Thoracic aorta (tissue), 2 donors: ENCODE measurements around the gene QARS1. TPM values are rescaled to one million over a fixed set of nuclear protein-coding genes. Genes with fewer than 3 reads are reported as not detected.
A peak's percentile ranks its signal among the peaks of the same experiment; 100 is the strongest.

Source experiments
- ATAC-seq: fragments of 150-250 bp; one replicate; pipeline ENCODE4 v1.8.0; 2017; ENCODE audit warnings: low read depth; ENCODE audit not compliant: insufficient number of reproducible peaks, low FRiP score
- DNase-seq: peaks from one replicate; pipeline ENCODE4 v3.0.0-alpha.2; 2020; ENCODE audit warnings: low spot score
- H3K27ac ChIP-seq, 2 donors: fragments of 200-600 bp; sonication (generic); 1 replicate in 1 of 2; 2 replicates in 1 of 2; pipeline ENCODE4 v1.5.1; 2016; ENCODE audit warnings: mild to moderate bottlenecking in 2 of 2, moderate library complexity in 2 of 2
- H3K27me3 ChIP-seq: fragments of 200-600 bp; sonication (generic); replicated peaks from 2 replicates; pipeline ENCODE4 v1.6.0; 2016; ENCODE audit warnings: mild to moderate bottlenecking; ENCODE audit not compliant: insufficient read depth
- H3K36me3 ChIP-seq: fragments of 200-600 bp; sonication (generic); one replicate; pipeline ENCODE4 v1.5.1; 2016
- H3K4me1 ChIP-seq, 2 donors: fragments of 200-600 bp; sonication (generic); 1 replicate in 1 of 2; 2 replicates in 1 of 2; pipeline versions ENCODE4 v1.5.1 to v1.6.0; 2016; ENCODE audit warnings: low read depth in 2 of 2, mild to moderate bottlenecking in 1 of 2; ENCODE audit not compliant: control insufficient read depth in 1 of 2
- H3K4me3 ChIP-seq: fragments of 200-600 bp; sonication (generic); 2 replicates; pipeline ENCODE4 v1.5.1; 2016; ENCODE audit warnings: mild to moderate bottlenecking
- H3K9me3 ChIP-seq: fragments of 200-600 bp; sonication (generic); 2 replicates; pipeline ENCODE4 v1.5.1; 2016
- total RNA-seq, 2 donors: library from RNA; depleted of rRNA; stranded (reverse); fragments of >200 nt; gene quantifications; one replicate each; pipeline versions ENCODE4 v1.1.0 to v1.2.3, GENCODE V29; 2016
- TF ChIP-seq, protein P1 (sequence below): fragments of 200-600 bp; sonication (generic); IDR thresholded peaks from one replicate; pipeline ENCODE4 v1.5.1; 2019; ENCODE audit warnings: antibody characterized with exemption

Gene QARS1
- 100 to 1,000 TPM; 143 to 179 TPM for total RNA-seq

DNA sequence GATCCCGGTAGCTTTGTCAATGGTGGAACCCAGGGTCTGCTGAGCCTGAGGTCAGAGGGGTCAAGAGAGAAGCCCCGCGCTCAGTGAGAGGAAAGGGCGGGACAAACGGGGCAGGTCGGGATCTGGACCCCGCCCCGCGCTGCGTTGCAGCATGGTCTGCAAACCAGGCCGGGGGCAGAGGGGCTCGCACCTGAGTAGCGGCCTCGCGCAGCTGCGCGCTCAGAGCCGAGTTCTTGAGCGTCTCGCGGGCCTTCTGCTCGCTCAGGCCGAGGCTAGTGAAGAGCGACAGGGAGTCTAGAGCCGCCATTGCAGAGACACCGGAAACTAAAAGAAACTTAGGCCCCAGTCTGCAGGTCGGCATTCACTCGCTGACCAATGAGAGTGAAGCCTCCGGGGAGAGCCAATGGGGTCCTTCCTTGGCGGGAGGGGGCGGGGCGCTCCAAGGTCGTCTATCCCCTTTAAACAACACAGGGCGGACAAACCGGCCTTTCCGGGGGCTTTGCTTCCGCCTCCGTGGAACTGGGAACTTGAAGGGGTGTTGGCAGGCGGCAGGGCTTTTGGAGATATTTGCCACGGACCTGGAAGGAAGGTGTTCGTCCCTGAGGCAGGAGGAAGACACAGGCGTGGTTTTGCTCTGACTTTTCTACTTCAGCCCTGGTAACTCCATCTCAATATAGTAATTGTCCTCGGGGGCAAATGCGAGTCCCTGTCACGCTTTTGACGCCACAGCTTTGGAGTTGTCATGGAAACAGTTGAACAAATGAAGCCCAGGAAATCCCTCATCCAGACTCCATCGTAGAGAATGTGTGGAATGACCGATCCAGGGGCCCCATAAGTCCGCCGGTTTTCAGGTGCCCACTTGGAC, at the start of gene QARS1:
QARS1 (minus strand) TSS at position 331 of the 865 bp plus-strand sequence; CDS start at position 307, 24 bp downstream.
- H3K4me3 ChIP-seq: peak within 1 kb of the TSS; percentile 82
- no peaks in the 10 kb centered on the region for H3K27me3 ChIP-seq
- peak within 1 kb of the TSS; percentile 56 to 70 for H3K27ac ChIP-seq
- H3K4me1 ChIP-seq: peaks cover 14 to 22% of the 10 kb centered on the region in 2 donors
- TF ChIP-seq, protein P1, sequence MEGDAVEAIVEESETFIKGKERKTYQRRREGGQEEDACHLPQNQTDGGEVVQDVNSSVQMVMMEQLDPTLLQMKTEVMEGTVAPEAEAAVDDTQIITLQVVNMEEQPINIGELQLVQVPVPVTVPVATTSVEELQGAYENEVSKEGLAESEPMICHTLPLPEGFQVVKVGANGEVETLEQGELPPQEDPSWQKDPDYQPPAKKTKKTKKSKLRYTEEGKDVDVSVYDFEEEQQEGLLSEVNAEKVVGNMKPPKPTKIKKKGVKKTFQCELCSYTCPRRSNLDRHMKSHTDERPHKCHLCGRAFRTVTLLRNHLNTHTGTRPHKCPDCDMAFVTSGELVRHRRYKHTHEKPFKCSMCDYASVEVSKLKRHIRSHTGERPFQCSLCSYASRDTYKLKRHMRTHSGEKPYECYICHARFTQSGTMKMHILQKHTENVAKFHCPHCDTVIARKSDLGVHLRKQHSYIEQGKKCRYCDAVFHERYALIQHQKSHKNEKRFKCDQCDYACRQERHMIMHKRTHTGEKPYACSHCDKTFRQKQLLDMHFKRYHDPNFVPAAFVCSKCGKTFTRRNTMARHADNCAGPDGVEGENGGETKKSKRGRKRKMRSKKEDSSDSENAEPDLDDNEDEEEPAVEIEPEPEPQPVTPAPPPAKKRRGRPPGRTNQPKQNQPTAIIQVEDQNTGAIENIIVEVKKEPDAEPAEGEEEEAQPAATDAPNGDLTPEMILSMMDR: no peak
- no peaks in the 10 kb centered on the region for H3K9me3 ChIP-seq
- H3K36me3 ChIP-seq: peaks cover 33% of the 10 kb centered on the region
- DNase-seq (peak; percentile 82), ATAC-seq (peak; percentile 92)

DNA sequence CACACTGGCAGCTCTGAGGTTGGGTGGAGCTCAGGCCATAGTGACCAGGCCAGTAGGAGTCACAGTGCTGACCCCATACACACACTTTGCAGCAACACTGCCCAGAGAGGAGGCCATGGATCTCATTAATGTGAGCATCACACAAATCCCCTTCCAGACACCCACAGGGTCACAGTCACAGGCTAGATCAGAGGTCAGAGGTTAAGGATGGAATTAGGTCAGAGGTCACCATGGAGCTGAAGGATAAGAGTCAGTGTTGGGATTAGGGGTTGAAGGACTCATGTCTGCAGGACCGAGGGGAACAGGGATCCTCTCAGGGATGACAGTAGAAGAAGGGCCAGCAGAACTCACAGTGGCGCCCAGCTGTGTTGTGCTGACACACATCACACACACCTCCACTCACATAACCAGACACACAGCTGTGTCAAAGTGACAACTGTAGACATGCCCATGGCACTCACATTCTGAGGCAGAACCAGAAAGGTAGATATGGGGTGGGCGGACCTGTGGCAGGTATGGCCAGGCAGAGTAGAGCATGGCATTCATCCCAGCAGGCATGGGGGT, 48.9 kb upstream of the QARS1 start:
- TF ChIP-seq, protein P1: no peak
- H3K27ac ChIP-seq: no peak overlapping the region
- no peaks in the 10 kb centered on the region for H3K9me3 ChIP-seq
- H3K36me3 ChIP-seq: no peaks in the 10 kb centered on the region
- no peak for DNase-seq
- no peak for ATAC-seq
- no peak overlapping the region for H3K4me3 ChIP-seq
- no peaks in the 10 kb centered on the region for H3K27me3 ChIP-seq
- H3K4me1 ChIP-seq: no peaks in the 10 kb centered on the region

DNA sequence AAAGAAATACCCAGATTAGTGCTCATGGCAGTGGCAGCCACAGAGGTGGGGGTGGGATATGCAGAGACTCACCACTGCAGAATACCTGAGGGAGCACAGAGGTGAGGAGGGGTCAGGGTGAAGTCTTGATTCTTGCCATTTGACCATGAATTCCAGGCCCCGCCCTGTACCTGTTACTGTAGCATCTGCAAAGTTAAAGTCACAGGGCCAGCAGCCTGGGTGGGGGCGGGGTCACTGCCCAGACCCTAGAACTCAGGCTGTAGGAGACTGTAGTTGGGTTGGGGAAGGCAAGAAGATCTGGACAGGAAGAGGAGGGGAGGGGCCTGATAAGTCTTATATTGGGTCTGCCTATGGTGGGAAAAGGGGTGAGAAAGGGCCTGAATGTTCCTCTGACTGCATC, 47.1 kb upstream of the QARS1 start:
- Histone ChIP-seq H3K4me1 (no peaks in the 10 kb centered on the region), H3K36me3 (no peaks in the 10 kb centered on the region), H3K27ac (no peak overlapping the region), H3K4me3 (no peak overlapping the region), H3K27me3 (no peaks in the 10 kb centered on the region), H3K9me3 (no peaks in the 10 kb centered on the region)
- DNase-seq (no peak), ATAC-seq (no peak)
- TF ChIP-seq, protein P1: no peak

DNA sequence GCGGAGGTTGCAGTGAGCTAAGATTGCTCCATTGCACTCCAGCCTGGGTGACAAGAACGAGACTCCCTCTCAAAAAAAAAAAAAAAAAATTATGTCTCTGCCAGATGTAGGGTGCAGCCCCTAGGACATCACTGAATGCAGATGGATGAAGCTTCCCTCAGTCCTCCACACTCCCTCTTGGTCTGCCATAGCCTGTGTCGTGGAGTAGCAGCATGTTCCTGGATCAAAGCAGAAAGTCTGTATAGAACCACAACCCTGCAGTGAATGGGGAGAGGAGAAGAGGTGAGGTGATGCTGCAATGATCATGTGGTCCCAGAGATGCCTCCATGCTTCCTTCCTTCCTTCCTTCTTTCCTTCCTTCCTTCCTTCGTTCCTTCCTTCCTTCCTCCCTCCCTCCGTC, 43.6 kb upstream of the QARS1 start:
- H3K27ac ChIP-seq: no peak overlapping the region
- H3K4me3 ChIP-seq: no peak overlapping the region
- no peaks in the 10 kb centered on the region for H3K4me1 ChIP-seq
- TF ChIP-seq, protein P1: no peak
- ATAC-seq (no peak), DNase-seq (no peak)
- H3K27me3 ChIP-seq: no peaks in the 10 kb centered on the region
- no peaks in the 10 kb centered on the region for H3K9me3 ChIP-seq
- no peaks in the 10 kb centered on the region for H3K36me3 ChIP-seq

DNA sequence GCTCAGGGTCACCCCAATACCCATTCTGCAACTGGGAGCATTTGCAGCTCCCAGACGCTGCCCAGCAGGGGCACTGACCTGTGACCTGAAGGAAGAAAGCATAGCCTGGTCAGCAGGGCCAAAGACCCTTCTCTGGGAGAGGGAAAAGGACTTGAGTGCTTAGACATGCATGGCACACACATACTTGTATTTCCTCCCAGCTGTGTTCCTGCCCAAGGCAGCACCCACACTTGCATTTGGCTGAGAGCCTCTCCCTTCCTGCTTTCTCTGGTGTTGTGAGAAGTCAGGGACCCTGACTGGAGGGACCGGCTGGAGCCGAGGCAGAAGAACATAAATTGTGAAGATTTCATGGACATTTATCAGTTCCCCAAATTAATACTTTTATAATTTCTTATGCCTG, 35.5 kb upstream of the QARS1 start:
- Histone ChIP-seq H3K36me3 (no peaks in the 10 kb centered on the region), H3K4me3 (no peak overlapping the region), H3K4me1 (no peaks in the 10 kb centered on the region), H3K27ac (no peak overlapping the region), H3K27me3 (no peaks in the 10 kb centered on the region), H3K9me3 (no peaks in the 10 kb centered on the region)
- no peak for DNase-seq
- ATAC-seq: no peak
- TF ChIP-seq, protein P1: no peak
